Thyroid gland (tissue), 4 donors: ENCODE measurements around the gene EXOC3L2.

Experiments used
- POLR2A ChIP-seq, 2 donors: fragments of 450-650 bp; IDR thresholded peaks; one replicate each; pipeline ENCODE4 v1.6.1; 2017; ENCODE audit warnings: antibody characterized with exemption in 2 of 2, mild to moderate bottlenecking in 2 of 2, moderate library complexity in 1 of 2
- TF ChIP-seq, protein P1 (sequence below), 6 experiments: fragments of 200-600 bp in 3 of 6; fragments of 450-650 bp in 3 of 6; sonication (generic) in 3 of 6; IDR thresholded peaks; one replicate each; pipeline ENCODE4 v1.5.1; 2016 to 2019; ENCODE audit warnings: antibody characterized with exemption in 6 of 6, mild to moderate bottlenecking in 2 of 6, inconsistent platforms in 1 of 6, moderate library complexity in 1 of 6

DNA sequence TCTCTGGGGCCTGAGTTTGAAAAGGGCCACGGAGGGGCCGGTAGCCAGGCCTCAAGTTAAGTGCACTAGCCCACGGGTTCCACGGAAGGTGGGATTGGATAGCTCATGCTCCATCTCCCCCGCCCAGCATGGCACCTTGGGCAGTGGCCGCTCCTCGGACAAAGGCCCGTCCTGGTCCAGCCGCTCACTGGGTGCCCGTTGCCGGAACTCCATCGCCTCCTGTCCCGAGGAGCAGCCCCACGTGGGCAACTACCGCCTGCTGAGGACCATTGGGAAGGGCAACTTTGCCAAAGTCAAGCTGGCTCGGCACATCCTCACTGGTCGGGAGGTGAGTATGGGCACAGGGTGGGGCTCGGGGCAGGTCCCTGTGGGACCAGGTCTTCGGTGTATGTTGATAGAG lies 13.7 kb upstream of the EXOC3L2 start:
- TF ChIP-seq, protein P1, sequence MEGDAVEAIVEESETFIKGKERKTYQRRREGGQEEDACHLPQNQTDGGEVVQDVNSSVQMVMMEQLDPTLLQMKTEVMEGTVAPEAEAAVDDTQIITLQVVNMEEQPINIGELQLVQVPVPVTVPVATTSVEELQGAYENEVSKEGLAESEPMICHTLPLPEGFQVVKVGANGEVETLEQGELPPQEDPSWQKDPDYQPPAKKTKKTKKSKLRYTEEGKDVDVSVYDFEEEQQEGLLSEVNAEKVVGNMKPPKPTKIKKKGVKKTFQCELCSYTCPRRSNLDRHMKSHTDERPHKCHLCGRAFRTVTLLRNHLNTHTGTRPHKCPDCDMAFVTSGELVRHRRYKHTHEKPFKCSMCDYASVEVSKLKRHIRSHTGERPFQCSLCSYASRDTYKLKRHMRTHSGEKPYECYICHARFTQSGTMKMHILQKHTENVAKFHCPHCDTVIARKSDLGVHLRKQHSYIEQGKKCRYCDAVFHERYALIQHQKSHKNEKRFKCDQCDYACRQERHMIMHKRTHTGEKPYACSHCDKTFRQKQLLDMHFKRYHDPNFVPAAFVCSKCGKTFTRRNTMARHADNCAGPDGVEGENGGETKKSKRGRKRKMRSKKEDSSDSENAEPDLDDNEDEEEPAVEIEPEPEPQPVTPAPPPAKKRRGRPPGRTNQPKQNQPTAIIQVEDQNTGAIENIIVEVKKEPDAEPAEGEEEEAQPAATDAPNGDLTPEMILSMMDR (IDR thresholded peaks at IDR 0.05): no peak
- no peak for TF ChIP-seq POLR2A (IDR thresholded peaks at IDR 0.05)
